Measurements from ENCODE around the gene AP3S2. TPM values are rescaled to one million over a fixed set of nuclear protein-coding genes. Genes with fewer than 3 reads are reported as not detected.

Gene AP3S2
- polyA plus RNA-seq, 1 donor (not counting 4 experiments of a cell fraction or from before 2014, with no cell fraction given) = 34.6 TPM

DNA sequence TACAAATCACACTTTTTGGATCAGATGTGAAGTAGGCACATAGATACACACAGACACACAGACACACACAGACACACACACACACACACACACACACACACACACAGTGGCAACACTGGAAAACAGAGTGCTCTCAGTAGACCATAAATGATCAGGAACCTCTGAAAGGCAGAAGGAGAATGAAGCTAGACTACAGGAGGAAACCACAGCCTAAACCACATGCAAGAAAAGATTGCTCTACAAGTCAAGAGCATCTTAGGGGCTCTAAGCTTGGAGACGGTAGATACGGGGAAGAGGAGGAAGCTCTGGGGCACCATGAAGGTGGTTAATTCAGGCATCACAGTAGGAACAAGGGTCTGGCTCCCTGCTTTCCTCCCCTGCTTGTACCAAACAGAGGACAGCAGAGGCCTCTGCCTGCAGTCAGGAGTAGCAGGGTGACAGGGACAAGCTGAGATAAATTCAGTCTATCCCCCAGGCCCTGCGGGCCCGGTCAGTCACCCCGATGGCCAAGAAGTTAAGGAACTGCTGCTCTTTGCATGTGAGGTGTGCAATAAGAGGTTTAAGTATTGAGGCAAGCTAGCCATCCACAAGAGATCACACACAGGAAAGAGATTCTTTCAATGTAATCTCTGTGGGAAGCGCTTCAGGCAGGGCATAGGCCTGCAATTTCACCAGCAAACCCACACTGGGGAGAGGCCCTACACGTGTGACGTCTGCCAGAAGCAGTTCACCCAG is 42.4 kb upstream of the AP3S2 start:
- Histone ChIP-seq H3K36me3 (ENCODE audit: control insufficient read depth in 2 of 2, extremely low read depth in 1 of 2, insufficient read depth in 2 of 2, low read length in 2 of 2) (no peaks in the 10 kb centered on the region), H3K9me1 (ENCODE audit: control insufficient read depth, extremely low read depth, insufficient read depth, low read length) (no peaks in the 10 kb centered on the region), H3K79me2 (ENCODE audit: control insufficient read depth, insufficient read depth, low read length) (no peaks in the 10 kb centered on the region), H4K20me1 (ENCODE audit: control insufficient read depth, extremely low read depth, insufficient read depth, low read length) (no peaks in the 10 kb centered on the region), H3K9me3 (ENCODE audit: control insufficient read depth, low read depth, low read length) (no peaks in the 10 kb centered on the region), H3K4me2 (ENCODE audit: control insufficient read depth, extremely low read depth, insufficient read depth, low read depth, low read length) (no peak overlapping the region), H3K27me3 (ENCODE audit: control insufficient read depth, extremely low read depth, insufficient read depth, low read length) (no peaks in the 10 kb centered on the region), H3K4me1 (ENCODE audit: control insufficient read depth, extremely low read depth, insufficient read depth, low read length) (no peaks in the 10 kb centered on the region), H3K4me3 (ENCODE audit: control insufficient read depth in 2 of 3, extremely low read depth in 1 of 3, insufficient read depth in 2 of 3, low read depth in 1 of 3, low read length in 3 of 3) (no peak overlapping the region), H2AFZ (ENCODE audit: control insufficient read depth, low read length) (no peak overlapping the region), H3K9ac (ENCODE audit: control insufficient read depth, extremely low read depth, insufficient read depth, low read length) (no peak overlapping the region), H3K27ac (ENCODE audit: control insufficient read depth, insufficient read depth, low read length) (no peak overlapping the region)
- TF ChIP-seq EZH2 (IDR thresholded peaks at IDR 0.05; ENCODE audit: low read length) (no peak), CTCF (optimal IDR thresholded peaks at IDR 0.05 in 1 of 3, IDR thresholded peaks at IDR 0.05 in 1 of 3, conservative IDR thresholded peaks at IDR 0.05 in 1 of 3; ENCODE audit: extremely low read depth in 1 of 3, insufficient read depth in 2 of 3, low read length in 3 of 3) (no peak)
- dilution Hi-C loops (cut with MboI; ENCODE audit: extremely low pct_ligation_motif_present, low sequenced_read_pairs) = no loop called here
- FAIRE-seq = no peak
- no peak for DNase-seq (ENCODE audit: low read depth, low spot score)

DNA sequence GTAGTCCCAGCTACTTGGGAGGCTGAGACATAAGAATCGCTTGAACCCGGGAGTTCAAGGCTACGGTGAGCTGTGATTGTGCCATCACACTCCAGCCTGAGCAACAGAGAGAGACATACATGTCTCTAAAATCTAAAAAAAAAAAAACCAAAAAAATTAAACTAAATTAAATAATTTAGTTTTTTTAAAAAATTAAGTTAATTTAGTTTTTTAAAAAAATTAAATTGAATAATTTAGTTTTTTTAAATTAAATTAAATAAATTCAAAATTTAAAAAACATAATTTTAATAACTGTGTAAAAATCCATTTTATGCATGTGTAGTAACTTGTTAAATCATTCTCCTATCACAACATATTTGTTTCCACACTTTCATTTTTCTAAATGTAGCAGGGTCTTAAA is 39.1 kb upstream of the AP3S2 start:
- Histone ChIP-seq H3K27ac (ENCODE audit: control insufficient read depth, insufficient read depth, low read length) (no peak overlapping the region), H3K4me2 (ENCODE audit: control insufficient read depth, extremely low read depth, insufficient read depth, low read depth, low read length) (no peak overlapping the region), H3K4me3 (ENCODE audit: control insufficient read depth in 2 of 3, extremely low read depth in 1 of 3, insufficient read depth in 2 of 3, low read depth in 1 of 3, low read length in 3 of 3) (no peak overlapping the region), H3K9ac (ENCODE audit: control insufficient read depth, extremely low read depth, insufficient read depth, low read length) (no peak overlapping the region), H4K20me1 (ENCODE audit: control insufficient read depth, extremely low read depth, insufficient read depth, low read length) (no peaks in the 10 kb centered on the region), H3K36me3 (ENCODE audit: control insufficient read depth in 2 of 2, extremely low read depth in 1 of 2, insufficient read depth in 2 of 2, low read length in 2 of 2) (no peaks in the 10 kb centered on the region), H2AFZ (ENCODE audit: control insufficient read depth, low read length) (no peak overlapping the region), H3K9me3 (ENCODE audit: control insufficient read depth, low read depth, low read length) (no peaks in the 10 kb centered on the region), H3K27me3 (ENCODE audit: control insufficient read depth, extremely low read depth, insufficient read depth, low read length) (no peaks in the 10 kb centered on the region), H3K4me1 (ENCODE audit: control insufficient read depth, extremely low read depth, insufficient read depth, low read length) (no peaks in the 10 kb centered on the region), H3K9me1 (ENCODE audit: control insufficient read depth, extremely low read depth, insufficient read depth, low read length) (no peaks in the 10 kb centered on the region), H3K79me2 (ENCODE audit: control insufficient read depth, insufficient read depth, low read length) (no peaks in the 10 kb centered on the region)
- FAIRE-seq (no peak), DNase-seq (ENCODE audit: low read depth, low spot score) (no peak)
- dilution Hi-C loops (cut with MboI; ENCODE audit: extremely low pct_ligation_motif_present, low sequenced_read_pairs) = no loop called here
- TF ChIP-seq CTCF (optimal IDR thresholded peaks at IDR 0.05 in 1 of 3, IDR thresholded peaks at IDR 0.05 in 1 of 3, conservative IDR thresholded peaks at IDR 0.05 in 1 of 3; ENCODE audit: extremely low read depth in 1 of 3, insufficient read depth in 2 of 3, low read length in 3 of 3) = no peak
- TF ChIP-seq EZH2 (IDR thresholded peaks at IDR 0.05; ENCODE audit: low read length) = no peak
